Neural progenitor cell (in vitro differentiated cells): ENCODE results near the gene SPATA7. TPM values are rescaled to one million over a fixed set of nuclear protein-coding genes. Genes with fewer than 3 reads are reported as not detected.

Source experiments
- DNase-seq: peaks from one replicate; pipeline ENCODE4 v3.0.0-alpha.2; 2016; ENCODE audit warnings: low spot score
- H2AFZ ChIP-seq: fragments of 200-600 bp; sonication (generic); replicated peaks from 2 replicates; pipeline ENCODE4 v1.6.1; 2016; ENCODE audit warnings: antibody characterized with exemption
- H3F3A ChIP-seq: fragments of 200-600 bp; sonication (generic); 2 replicates; pipeline ENCODE4 v1.6.1; 2016; ENCODE audit warnings: antibody characterized with exemption, low read depth
- H3K27ac ChIP-seq: fragments of 200-600 bp; sonication (generic); 2 replicates; pipeline ENCODE4 v1.5.1; 2016; ENCODE audit warnings: mild to moderate bottlenecking
- H3K27me3 ChIP-seq: fragments of 200-600 bp; sonication (generic); 2 replicates; pipeline ENCODE4 v1.6.1; 2016; ENCODE audit warnings: mild to moderate bottlenecking, moderate library complexity
- H3K36me3 ChIP-seq: fragments of 200-600 bp; sonication (generic); 2 replicates; pipeline ENCODE4 v1.5.1; 2016
- H3K4me1 ChIP-seq: fragments of 200-600 bp; sonication (generic); 2 replicates; pipeline ENCODE4 v1.6.1; 2016; ENCODE audit warnings: mixed run types
- H3K4me2 ChIP-seq: fragments of 200-600 bp; sonication (generic); 2 replicates; pipeline ENCODE4 v1.6.1; 2016
- H3K4me3 ChIP-seq: fragments of 200-600 bp; sonication (generic); 2 replicates; pipeline ENCODE4 v1.5.1; 2016
- H3K79me2 ChIP-seq: fragments of 200-600 bp; sonication (generic); 2 replicates; pipeline ENCODE4 v1.6.1; 2016; ENCODE audit warnings: low read depth
- H3K9ac ChIP-seq: fragments of 200-600 bp; sonication (generic); 2 replicates; pipeline ENCODE4 v1.6.1; 2016
- H3K9me3 ChIP-seq: fragments of 200-600 bp; sonication (generic); 2 replicates; pipeline ENCODE4 v1.5.1; 2016; ENCODE audit warnings: low read depth
- H4K20me1 ChIP-seq: fragments of 200-600 bp; sonication (generic); 2 replicates; pipeline ENCODE4 v1.6.1; 2016; ENCODE audit warnings: low read depth
- H3K27ac Mint-ChIP-seq: 3 replicates; pipeline ENCODE4 v1.8.0; 2021; ENCODE audit warnings: mixed read lengths
- H3K27me3 Mint-ChIP-seq: 2 replicates; pipeline ENCODE4 v1.8.0; 2022; ENCODE audit warnings: low read depth, mild to moderate bottlenecking, inconsistent platforms, moderate library complexity, mixed read lengths; ENCODE audit not compliant: insufficient read depth
- H3K36me3 Mint-ChIP-seq: 3 replicates; pipeline ENCODE4 v1.8.0; 2021; ENCODE audit warnings: mixed read lengths
- H3K4me1 Mint-ChIP-seq: 3 replicates; pipeline ENCODE4 v1.8.0; 2021; ENCODE audit warnings: mixed read lengths
- H3K4me3 Mint-ChIP-seq: 3 replicates; pipeline ENCODE4 v1.8.0; 2021; ENCODE audit warnings: mild to moderate bottlenecking, moderate library complexity, mixed read lengths
- H3K9me3 Mint-ChIP-seq: 3 replicates; pipeline ENCODE4 v1.8.0; 2020; ENCODE audit warnings: mixed read lengths
- CTCF ChIP-seq: fragments of 200-600 bp; sonication (generic); IDR thresholded peaks from 2 replicates; pipeline ENCODE4 v1.5.1; 2017; ENCODE audit warnings: antibody characterized with exemption, mild to moderate bottlenecking
- EZH2 ChIP-seq: fragments of 200-600 bp; sonication (generic); IDR thresholded peaks from 2 replicates; pipeline ENCODE4 v1.6.1; 2017; ENCODE audit warnings: antibody characterized with exemption, mild to moderate bottlenecking, moderate library complexity
- EZH2phosphoT487 ChIP-seq: fragments of 200-600 bp; sonication (generic); IDR thresholded peaks from 2 replicates; pipeline ENCODE4 v1.6.1; 2017; ENCODE audit warnings: antibody characterized with exemption
- total RNA-seq: library from RNA; depleted of rRNA; stranded (reverse); fragments of >200 nt; gene quantifications from 2 replicates; pipeline ENCODE4 v1.2.3, GENCODE V29; 2015; ENCODE audit warnings: low replicate concordance

Gene SPATA7
- total RNA-seq, 1 donor from 2014 or later: 39.9 TPM

GRCh38 chr14:88476825-88477224, 91.4 kb downstream of the SPATA7 start:
- no peaks in the 10 kb centered on the region for H4K20me1 ChIP-seq
- Mint-ChIP-seq H3K4me1 (peaks cover 3% of the 10 kb centered on the region), H3K4me3 (no peak overlapping the region), H3K27me3 (peaks cover 3% of the 10 kb centered on the region), H3K27ac (no peak overlapping the region), H3K9me3 (peaks cover 2% of the 10 kb centered on the region), H3K36me3 (peaks cover 38% of the 10 kb centered on the region)
- no peak overlapping the region for H3K9ac ChIP-seq
- no peak overlapping the region for H3K4me2 ChIP-seq
- H3K27ac ChIP-seq: no peak overlapping the region
- H3K9me3 ChIP-seq: no peaks in the 10 kb centered on the region
- no peak for DNase-seq
- TF ChIP-seq CTCF (no peak), EZH2phosphoT487 (no peak), EZH2 (no peak)
- H3K27me3 ChIP-seq: no peaks in the 10 kb centered on the region
- H3K4me1 ChIP-seq: no peaks in the 10 kb centered on the region
- no peaks in the 10 kb centered on the region for H3K79me2 ChIP-seq
- H3K4me3 ChIP-seq: no peak overlapping the region
- no peaks in the 10 kb centered on the region for H3F3A ChIP-seq
- no peak overlapping the region for H2AFZ ChIP-seq
- no peaks in the 10 kb centered on the region for H3K36me3 ChIP-seq

DNA sequence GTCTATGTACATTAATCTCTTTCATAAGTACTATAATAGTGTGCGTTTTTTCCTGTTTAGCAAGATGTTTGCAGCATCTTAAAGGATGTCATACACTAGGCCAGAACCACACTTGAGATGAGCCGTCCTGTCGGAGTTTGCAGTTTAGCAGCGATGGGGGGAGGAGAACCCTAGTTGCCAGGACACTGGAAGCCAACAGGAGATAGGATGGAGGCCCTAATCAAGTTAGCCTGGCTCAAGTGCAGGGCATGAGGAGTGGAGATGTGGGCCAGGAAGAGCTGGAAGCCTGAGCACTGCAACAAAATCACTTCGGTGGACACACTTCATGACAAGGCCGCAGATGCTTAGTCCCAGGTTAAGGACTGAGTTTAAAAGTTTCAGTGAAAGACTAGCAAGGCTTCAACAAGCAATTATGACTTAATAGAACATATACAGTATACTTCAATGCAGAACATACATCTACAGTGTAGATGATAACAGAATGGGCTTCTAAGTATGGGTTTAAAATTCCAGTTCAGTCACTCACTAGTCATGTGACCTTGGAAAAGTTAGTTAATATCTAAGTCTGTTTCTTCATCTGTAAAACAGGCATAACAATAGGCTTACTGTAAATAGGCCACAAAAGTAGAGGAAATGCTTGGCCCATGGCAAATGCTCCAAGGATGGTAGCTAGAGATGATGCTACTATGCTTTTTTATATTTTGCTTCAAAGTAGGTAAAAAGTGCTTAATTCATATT, 92.2 kb downstream of the SPATA7 start:
- Histone ChIP-seq H3K9me3 (no peaks in the 10 kb centered on the region), H3K36me3 (no peaks in the 10 kb centered on the region), H2AFZ (no peak overlapping the region), H3F3A (no peaks in the 10 kb centered on the region), H3K9ac (no peak overlapping the region), H3K4me2 (no peak overlapping the region), H3K79me2 (no peaks in the 10 kb centered on the region), H3K27me3 (no peaks in the 10 kb centered on the region), H4K20me1 (no peaks in the 10 kb centered on the region), H3K4me3 (no peak overlapping the region), H3K4me1 (no peaks in the 10 kb centered on the region), H3K27ac (no peak overlapping the region)
- no peak for DNase-seq
- Mint-ChIP-seq H3K9me3 (peaks cover 2% of the 10 kb centered on the region), H3K4me1 (peaks cover 6% of the 10 kb centered on the region), H3K36me3 (peaks cover 44% of the 10 kb centered on the region), H3K27ac (no peak overlapping the region), H3K27me3 (peaks cover 5% of the 10 kb centered on the region), H3K4me3 (no peak overlapping the region)
- TF ChIP-seq EZH2phosphoT487: no peak
- TF ChIP-seq CTCF: no peak
- TF ChIP-seq EZH2: no peak

GRCh38 chr14:88478931-88479330, 93.5 kb downstream of the SPATA7 start:
- no peak overlapping the region for H3K4me3 Mint-ChIP-seq
- Histone ChIP-seq H3F3A (no peaks in the 10 kb centered on the region), H3K9ac (no peak overlapping the region), H3K36me3 (no peaks in the 10 kb centered on the region), H3K79me2 (no peaks in the 10 kb centered on the region), H3K27me3 (no peaks in the 10 kb centered on the region), H3K4me3 (no peak overlapping the region), H2AFZ (no peak overlapping the region), H3K4me1 (no peaks in the 10 kb centered on the region), H4K20me1 (no peaks in the 10 kb centered on the region), H3K4me2 (no peak overlapping the region), H3K27ac (no peak overlapping the region), H3K9me3 (no peaks in the 10 kb centered on the region)
- peaks cover 2% of the 10 kb centered on the region for H3K9me3 Mint-ChIP-seq
- H3K36me3 Mint-ChIP-seq: peaks cover 47% of the 10 kb centered on the region
- no peak overlapping the region for H3K27ac Mint-ChIP-seq
- TF ChIP-seq EZH2phosphoT487 (no peak), EZH2 (no peak), CTCF (no peak)
- H3K4me1 Mint-ChIP-seq: peaks cover 6% of the 10 kb centered on the region
- peaks cover 7% of the 10 kb centered on the region for H3K27me3 Mint-ChIP-seq
- no peak for DNase-seq
